K562 (cell line): ENCODE results near the gene GPRIN1. TPM values are rescaled to one million over a fixed set of nuclear protein-coding genes. Genes with fewer than 3 reads are reported as not detected.

ENCODE experiments used
- ATF1 ChIP-seq, 2 experiments: fragments of 450-650 bp in 1 of 2; IDR thresholded peaks; 2 replicates each; pipeline ENCODE4 v1.6.1; 2016; ENCODE audit warnings: missing compliant biosample characterization in 1 of 2, missing genetic modification characterization in 1 of 2
- BRF1 ChIP-seq: IDR thresholded peaks from 3 replicates; pipeline ENCODE4 v1.6.1; 2011; ENCODE audit warnings: borderline replicate concordance, mild to moderate bottlenecking; ENCODE audit not compliant: insufficient read length; ENCODE audit errors: extremely low read depth
- HES1 ChIP-seq: fragments of 450-650 bp; IDR thresholded peaks from 2 replicates; pipeline ENCODE4 v1.6.1; 2016; ENCODE audit warnings: low read depth, mild to moderate bottlenecking, moderate library complexity
- L3MBTL2 ChIP-seq: fragments of 450-650 bp; IDR thresholded peaks from 2 replicates; pipeline ENCODE4 v1.6.1; 2016; ENCODE audit warnings: mild to moderate bottlenecking, moderate library complexity
- NKRF ChIP-seq: fragments of 450-650 bp; IDR thresholded peaks from 2 replicates; pipeline ENCODE4 v1.6.1; 2016; ENCODE audit warnings: borderline replicate concordance
- SMC3 ChIP-seq: conservative IDR thresholded peaks from 2 replicates; pipeline ENCODE4 v1.6.1; 2011; ENCODE audit warnings: low read depth, low read length, improper control_type of control experiment; ENCODE audit not compliant: insufficient read depth
- TAF9B ChIP-seq: fragments of 450-650 bp; IDR thresholded peaks from 2 replicates; pipeline ENCODE4 v1.6.1; 2018; ENCODE audit warnings: mild to moderate bottlenecking; ENCODE audit not compliant: partially characterized antibody
- YY1 ChIP-seq, 3 experiments: IDR thresholded peaks; 2 replicates each; pipeline ENCODE4 v1.6.1; 2011; ENCODE audit warnings: low read length in 2 of 3, mild to moderate bottlenecking in 2 of 3, moderate library complexity in 2 of 3, borderline replicate concordance in 1 of 3, control low read depth in 1 of 3, low read depth in 1 of 3; ENCODE audit not compliant: insufficient read depth in 3 of 3, insufficient replicate concordance in 2 of 3, control insufficient read depth in 1 of 3, insufficient read length in 1 of 3; ENCODE audit errors: extremely low read depth in 1 of 3
- ZBTB11 ChIP-seq, 3 experiments: fragments of 200-800 bp in 1 of 3; fragments of 250-450 bp in 1 of 3; fragments of 450-650 bp in 1 of 3; sonication (Bioruptor Pico) in 1 of 3; sonication (Bioruptor generic) in 1 of 3; formaldehyde crosslinking in 1 of 3; IDR thresholded peaks; 2 replicates each; pipeline versions ENCODE4 v1.6.1 to v1.8.0; 2016 to 2022; ENCODE audit warnings: mild to moderate bottlenecking in 2 of 3, missing genetic modification characterization in 2 of 3, missing compliant biosample characterization in 1 of 3, moderate library complexity in 1 of 3
- ZNF354B ChIP-seq: fragments of 250-450 bp; sonication (Bioruptor Pico); IDR thresholded peaks from 2 replicates; pipeline ENCODE4 v1.4.0; 2020
- ZNF407 ChIP-seq: fragments of 450-650 bp; IDR thresholded peaks from 2 replicates; pipeline ENCODE4 v1.6.1; 2016; ENCODE audit warnings: low read depth
- ZNF589 ChIP-seq: fragments of 200-800 bp; sonication (Bioruptor generic); IDR thresholded peaks from 2 replicates; pipeline ENCODE4 v1.6.1; 2016; ENCODE audit warnings: low read depth, missing genetic modification characterization, missing compliant biosample characterization
- polyA plus RNA-seq, 8 experiments: library from polyadenylated mRNA; depleted of rRNA in 4 of 8; stranded (reverse) in 5 of 8; unstranded in 3 of 8; fragments of >200 nt; fragmentation: Nextera tagmentation in 2 of 8; fragmentation: Illumina TruSeq in 1 of 8; extraction: Ambion mirVana in 2 of 8; extraction: Trizol in 1 of 8; gene quantifications; 2 replicates each; pipeline versions ENCODE4 v1.2.1 to v1.2.3, GENCODE V29; 2011 to 2014; ENCODE audit warnings: inconsistent platforms in 1 of 8, missing spikeins in 1 of 8
- total RNA-seq, 7 experiments: library from RNA; depleted of rRNA in 6 of 7; stranded (reverse); fragments of >200 nt in 6 of 7; fragmentation: Illumina TruSeq in 2 of 7; extraction: Trizol in 2 of 7; gene quantifications; 2 replicates each; pipeline versions ENCODE4 v1.2.1 to v1.2.3, GENCODE V29; 2011 to 2021; ENCODE audit warnings: low replicate concordance in 1 of 7

Gene GPRIN1
- total and polyA plus RNA-seq, 9 of the 15 experiments (the other 6 are each of a cell fraction or from before 2014, with no cell fraction given): 0.15 to 11.6 (median 4.4) TPM

GRCh38 chr5:176578391-176578808 is 31.6 kb downstream of the GPRIN1 start (continued):
- TF ChIP-seq YY1 (IDR thresholded peaks at IDR 0.05; ENCODE audit: borderline replicate concordance in 1 of 3, control insufficient read depth in 1 of 3, extremely low read depth in 1 of 3, insufficient read depth in 3 of 3, insufficient read length in 1 of 3, insufficient replicate concordance in 2 of 3, low read depth in 1 of 3, low read length in 2 of 3) (peak in 1 of 3 experiments; percentile 18), NKRF (no peak), L3MBTL2 (peak; percentile 59), HES1 (no peak), BRF1 (no peak), ZNF407 (no peak), ZNF354B (CRISPR knock-in tag) (no peak), ZBTB11 (CRISPR knock-in tag; IDR thresholded peaks at IDR 0.05) (no peak), SMC3 (peak; percentile 80), TAF9B (no peak), ZNF589 (CRISPR knock-in tag) (no peak), ATF1 (CRISPR knock-in tag; IDR thresholded peaks at IDR 0.05) (no peak), ATF1 (tag; IDR thresholded peaks at IDR 0.05) (0 out of 2 replicates have a peak, but pooled peaks have one; percentile 19)
